HG03097 (cell line): ENCODE results near the gene ZNF521.

Source experiments
- ATAC-seq: cut with Tn5 transposase; IDR thresholded peaks from one replicate; pipeline ENCODE4 v1.9.1; 2021; ENCODE audit not compliant: unreplicated experiment, low FRiP score

The ZNF521 gene

DNA sequence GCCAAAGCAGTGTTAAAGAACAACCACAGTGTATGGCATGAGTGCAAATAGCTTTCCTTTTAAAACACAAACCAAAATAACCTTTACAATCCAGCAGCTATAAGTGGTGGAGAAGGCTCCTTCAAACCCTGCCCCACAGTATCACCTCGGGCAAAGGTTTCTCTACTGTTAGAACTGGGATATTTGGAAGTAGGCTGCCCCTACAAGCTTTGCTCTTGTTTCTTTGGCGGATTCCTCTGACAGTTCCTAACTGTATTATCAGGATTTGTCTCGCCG is 214.8 kb downstream of the ZNF521 start:
- no peak for ATAC-seq

DNA sequence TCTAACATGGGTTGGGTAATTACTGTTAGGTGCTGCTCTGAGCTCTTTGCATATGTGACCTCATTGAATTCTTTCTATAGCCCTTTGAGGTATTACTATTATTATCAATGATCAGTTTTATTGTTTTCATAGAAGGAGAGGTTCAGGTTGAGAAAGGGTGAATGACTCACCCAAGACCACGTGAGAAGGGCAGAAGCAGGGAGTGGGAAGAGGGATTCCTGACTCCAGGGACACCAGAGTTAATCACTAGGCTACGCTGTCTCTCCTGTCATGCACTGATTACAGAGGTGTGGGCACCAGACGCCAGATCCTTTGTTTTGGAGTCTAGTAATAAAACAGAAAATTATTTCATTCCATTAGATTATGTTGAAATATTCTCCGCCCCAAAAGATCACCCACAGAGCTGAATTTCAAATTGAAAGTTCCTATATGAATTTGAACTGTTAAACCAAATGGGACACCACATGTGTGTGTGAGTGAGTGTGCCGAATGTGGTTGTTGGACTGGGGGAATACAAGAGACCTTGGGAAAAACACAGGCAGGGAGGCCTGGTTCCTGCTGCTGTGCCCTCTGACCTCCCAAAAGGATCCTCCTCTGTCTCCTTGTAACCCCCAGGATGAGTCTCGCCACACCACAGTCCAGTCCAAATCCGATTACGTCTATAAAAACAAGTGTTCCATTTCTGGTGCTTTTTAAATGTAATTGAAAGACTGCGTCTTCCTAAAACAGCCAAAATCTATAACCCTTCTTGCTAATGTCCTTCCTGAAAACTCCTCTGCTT is 215.4 kb downstream of the ZNF521 start:
- ATAC-seq, result no peak

DNA sequence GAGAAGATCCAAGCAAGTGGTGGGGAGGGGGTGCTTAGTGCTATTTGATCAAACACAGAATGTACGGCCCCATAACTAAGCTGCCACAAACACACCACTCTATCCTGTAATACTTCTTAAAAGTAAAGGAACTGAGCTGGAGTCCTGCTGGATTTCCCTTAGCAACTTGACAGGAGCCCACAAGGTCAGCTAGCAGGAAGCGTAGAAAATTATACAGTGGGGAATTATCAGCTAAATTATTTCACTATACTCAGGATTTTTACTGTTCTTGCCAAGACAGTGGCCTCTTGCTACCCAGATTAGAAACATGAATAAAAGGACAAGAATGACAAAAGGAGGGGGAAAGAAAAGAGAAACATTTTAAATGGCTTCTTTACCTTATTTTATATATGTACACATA is 217.1 kb downstream of the ZNF521 start:
- no peak for ATAC-seq

DNA sequence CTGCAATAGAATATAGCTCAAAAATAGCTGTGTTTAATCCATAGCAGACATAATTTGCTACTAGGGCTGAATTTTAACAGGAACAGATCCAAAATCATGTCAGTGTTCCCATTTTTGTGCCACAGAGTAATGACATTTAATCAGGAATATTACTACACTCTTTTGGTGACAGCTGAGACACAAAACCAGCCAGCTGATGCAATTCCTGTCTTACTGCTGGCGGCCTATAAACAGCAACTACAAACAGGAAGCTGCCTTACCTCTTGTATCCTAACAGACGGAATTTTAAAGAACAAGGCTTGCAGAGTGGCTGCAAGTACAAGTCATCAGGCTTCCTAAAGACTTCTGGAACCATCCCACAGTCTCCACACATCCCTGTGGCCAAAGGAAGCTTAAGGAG is 218.1 kb downstream of the ZNF521 start:
- ATAC-seq, result no peak

DNA sequence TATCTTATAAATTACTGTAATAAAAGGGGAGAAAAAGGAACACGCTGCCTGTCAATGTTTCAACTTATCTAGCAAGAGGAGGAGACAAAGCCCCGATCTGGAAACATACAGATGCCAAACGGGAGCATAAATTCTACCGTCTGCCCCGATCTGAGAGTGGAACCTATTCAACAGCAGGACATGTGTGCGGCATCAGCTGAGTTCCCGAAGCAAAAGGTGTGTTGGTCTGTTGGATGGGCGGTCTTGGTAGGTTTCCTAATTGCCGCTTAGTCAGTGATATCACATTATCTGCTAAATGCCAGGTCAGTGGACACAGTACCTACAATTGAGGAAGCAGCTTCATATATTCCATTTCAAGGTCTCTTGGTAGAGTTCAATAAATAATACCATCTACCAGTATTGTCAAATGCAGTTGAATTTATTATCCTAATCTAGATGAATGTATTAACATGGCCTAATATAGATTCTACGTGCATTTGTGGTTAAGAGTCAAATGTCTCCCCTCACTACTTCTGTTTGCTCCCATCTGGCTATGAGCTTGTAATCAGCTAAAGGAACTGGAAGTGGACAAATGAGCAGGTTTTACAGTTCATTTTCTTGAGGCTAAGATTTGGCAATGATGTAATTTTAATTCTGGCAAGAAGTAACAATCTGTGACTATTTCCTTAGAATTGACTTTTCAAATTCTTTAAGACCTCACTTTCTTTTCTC is 219.0 kb downstream of the ZNF521 start:
- no peak for ATAC-seq

DNA sequence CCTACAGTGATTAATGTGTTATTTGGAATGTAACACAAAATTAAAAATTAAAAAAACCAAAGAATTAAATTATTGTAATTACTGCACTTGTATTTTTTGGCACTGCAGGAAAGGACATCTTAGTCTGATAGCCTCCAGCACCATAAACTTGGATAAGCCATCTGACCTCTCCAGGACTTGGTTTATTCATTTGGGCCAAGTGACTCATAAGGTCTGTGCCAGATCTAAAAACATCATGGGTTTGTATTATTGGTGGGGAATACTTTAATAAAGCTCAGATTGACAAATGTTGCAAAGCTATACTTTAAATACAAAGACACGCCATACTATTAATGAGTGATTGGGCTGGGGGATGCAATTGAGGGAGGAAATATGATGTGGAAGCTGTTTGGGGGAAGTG is 225.2 kb downstream of the ZNF521 start:
- ATAC-seq, result no peak

DNA sequence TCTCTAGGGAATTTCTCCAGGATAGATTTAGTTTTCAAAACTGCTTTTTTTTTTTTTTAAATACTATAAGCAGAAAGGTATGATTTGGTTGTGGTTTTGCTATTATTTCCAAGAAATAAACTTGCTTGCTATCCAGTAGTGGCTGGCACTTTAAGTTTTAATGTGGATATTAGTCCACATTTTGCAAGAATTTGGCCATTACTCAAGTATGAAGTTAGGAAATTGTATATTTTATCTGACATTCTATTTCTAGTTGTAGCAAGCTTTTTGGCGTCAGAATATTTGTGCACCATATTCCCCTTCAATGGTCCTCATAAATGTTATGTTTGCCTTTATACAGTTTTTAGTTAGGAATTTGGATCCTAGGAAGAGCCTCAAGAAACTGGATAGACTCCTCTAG is 226.3 kb downstream of the ZNF521 start:
- no peak for ATAC-seq

DNA sequence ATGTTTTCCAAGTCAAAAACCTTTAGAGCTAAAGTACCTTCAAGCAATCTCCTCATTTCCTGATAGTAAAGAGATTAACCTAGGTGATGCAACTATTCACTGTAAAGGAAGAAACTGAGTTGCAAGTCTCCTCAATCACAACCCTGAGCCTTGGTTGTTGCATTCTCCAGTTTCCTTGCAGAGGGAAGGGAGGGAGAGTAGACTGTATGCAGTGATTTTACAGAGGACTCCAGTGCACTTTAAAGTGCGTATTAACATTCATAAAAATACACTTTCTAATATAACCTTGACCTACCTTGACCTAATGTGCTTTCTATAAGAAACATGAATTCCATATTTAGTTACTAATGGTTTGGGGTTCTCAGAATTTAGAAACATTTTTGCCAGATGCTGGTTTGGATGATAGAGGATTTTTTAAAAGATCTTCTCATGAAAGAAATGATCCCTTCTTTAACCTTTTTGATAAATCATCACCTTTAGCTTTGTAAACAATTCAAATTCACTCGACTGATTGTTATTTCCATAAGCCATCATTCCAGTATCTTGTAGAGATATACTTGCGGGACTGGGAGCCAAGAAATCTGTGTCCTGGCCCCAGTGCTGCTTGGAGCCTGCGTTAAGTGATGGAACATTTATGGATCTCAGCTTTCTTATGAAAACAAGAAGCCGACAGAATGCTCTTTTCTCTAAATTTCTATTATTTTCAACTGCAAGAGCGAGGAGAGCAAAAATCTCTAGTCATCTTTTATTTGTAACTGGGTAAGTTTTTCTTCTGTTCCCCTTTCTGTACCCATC is 228.3 kb downstream of the ZNF521 start:
- no peak for ATAC-seq

DNA sequence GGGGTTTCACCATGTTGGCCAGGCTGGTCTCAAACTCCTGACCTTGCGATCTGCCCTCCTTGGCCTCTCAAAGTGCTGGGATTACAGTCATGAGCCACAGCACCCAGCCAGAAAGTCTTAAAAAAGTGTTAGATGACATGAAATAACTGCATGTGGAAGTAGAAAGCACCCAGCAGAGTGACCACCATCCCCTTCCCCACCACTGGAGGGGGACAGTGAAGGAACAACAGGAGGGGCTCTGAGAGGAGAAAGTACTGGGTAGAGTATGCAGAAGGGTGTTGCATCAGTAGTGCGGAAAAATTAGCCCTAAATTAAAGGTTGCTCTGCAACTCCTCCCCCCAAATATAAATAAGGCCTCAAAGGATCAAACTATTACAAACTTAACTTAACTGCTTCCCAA is 230.5 kb downstream of the ZNF521 start:
- no peak for ATAC-seq

DNA sequence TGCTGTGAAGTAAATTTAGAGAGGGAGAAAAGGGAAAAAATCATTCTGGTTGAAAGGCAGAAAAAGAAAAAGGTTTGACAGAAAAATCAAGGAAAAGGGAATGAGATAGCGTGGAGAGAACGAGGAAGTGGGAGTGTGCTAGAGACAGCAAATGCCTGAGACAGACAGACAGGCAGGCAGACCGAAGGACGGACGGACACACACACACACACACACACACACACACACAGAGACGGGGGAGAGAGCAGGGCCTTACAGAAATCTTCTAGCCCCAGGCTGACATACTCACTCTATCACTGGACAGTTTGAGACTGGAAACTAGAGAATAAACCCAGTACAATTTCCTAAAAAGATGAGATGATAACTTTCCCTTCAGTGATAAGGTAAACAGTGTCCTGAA is 238.4 kb downstream of the ZNF521 start:
- no peak for ATAC-seq

DNA sequence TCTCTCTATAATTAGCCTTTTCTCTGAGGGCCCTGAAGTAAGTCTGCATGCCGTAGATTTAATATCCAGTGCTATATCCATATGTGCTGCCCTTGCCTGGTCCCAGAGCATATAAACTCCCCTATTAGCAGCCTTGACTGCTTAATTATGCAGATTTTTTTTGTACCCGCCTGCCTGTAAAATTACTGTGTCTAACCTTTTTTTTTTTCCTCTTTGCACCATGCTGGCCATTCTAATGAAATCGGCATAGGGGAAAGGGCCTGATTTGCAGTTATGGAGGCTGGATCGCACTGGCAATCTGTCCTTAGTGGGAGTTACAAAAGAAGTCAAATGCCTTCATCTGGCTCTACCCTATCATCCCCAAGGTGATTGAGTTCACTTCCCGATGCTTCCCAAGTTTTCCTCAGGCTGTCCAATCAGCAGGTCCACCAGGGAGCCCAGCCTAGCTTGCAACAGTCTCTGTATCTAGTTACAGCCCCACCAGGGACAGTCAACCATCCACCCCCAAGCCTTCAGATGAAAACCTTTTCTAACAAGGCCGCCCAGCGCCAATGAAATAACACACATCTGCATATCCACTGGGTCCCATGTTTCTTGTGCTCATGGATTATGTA is 239.0 kb downstream of the ZNF521 start:
- ATAC-seq, result no peak

DNA sequence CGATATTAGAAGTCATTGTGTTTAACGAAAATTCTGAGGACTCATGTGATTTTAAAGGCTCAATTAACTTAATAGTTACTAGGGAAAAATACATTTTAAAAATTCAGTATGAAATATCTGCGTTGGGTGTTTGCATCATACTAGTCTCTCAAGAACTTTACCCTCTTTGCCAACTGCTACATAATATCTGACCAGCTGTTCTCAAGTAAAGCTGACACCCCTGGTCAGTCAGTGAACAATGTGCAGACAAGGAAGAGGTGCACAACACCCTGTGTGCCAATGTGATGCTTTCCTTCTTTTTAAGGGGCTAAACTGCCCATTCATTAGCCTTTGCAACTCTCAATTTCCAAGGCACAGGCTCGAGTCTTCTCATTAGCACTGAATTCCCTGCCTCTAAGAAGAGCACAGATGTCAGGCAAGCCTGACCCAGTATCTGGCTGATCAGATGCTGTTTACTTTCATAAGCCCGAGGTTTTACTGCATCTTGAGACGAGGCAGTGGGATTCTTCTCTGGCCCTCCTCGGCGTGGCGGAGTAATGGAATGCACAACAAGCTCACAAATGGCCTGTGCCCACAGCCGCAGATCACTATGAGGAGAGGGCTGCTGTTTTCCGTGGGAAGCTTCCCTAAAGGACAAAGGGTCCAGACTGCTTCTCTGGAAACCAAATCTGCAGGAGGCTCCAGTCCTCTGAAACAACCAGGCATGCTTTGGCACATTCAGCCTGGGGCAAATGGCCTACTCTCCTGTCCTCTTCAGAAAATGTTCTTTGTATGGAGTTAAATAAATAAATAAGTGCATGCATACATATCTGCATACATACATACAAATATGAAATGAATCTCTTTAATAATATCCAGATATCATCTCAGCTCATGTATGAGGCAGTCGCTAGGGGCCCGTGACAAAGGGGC is 240.3 kb downstream of the ZNF521 start:
- no peak for ATAC-seq

DNA sequence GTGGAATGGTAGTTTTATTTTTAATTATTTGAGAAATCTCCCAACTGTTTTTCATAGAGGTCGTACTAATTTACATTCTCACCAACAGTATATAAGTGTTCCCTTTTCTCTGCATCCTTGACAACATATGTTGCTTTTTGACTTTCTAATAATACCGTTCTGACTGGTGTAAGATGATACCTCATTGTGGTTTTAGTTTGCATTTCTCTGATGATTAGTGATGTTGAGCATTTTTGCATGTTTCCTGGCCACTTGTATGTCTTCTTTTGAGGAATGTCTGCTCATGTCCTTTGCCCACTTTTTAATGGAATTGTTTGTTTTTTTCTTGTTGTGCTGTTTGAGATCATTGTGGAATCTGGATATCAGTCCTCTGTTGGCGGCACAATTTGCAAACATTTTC is 242.5 kb downstream of the ZNF521 start:
- no peak for ATAC-seq

DNA sequence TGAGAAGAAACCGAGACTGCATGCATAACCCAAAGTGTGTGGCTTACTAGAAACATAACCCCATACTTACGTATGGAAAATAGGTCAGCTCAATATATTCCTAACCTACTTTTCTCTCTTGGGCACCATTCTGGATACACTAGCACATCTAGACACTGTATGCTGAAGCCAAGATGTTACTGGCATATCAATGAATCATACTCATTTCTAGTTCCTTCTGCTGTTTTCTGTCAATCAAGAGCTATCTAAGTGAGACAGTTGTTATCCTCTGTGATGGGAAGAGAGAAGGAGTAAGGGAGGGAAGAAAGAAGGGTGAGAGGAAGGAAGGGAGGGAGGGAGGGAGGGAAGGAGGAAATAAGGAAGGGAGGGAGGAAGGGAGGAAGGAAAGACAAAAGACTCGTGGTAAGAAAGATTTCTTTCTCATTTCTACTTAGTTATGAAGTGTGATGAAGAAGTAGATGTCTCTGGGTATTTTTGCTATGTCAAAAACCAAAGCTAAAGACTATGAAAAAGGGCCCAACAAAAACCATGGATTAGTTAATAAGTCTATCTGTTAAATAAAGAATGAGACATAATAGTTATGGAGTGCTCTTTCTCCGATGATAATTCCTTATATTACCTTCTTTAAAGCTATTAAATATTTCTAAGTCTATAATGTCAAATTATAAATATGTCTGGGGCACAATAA is 248.4 kb downstream of the ZNF521 start:
- no peak for ATAC-seq

DNA sequence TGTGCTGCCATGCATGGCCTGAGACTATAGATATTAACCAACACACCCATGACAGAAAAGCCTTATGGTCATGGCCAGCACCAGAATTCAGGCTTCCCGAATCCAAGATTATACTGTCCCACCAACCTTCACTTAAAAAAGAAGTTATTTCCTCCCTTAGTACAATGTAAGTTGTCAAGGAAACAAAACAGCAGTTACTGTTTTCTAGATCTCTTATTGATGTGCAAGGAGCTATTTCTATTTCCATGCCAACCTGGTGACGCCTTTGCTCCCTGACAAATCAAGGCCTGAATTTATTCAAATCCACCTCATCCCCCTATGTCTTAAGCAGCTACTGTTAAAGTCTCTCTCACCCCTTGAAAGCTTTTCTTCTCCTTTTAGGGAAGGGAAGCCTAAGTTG is 249.3 kb downstream of the ZNF521 start:
- no peak for ATAC-seq

DNA sequence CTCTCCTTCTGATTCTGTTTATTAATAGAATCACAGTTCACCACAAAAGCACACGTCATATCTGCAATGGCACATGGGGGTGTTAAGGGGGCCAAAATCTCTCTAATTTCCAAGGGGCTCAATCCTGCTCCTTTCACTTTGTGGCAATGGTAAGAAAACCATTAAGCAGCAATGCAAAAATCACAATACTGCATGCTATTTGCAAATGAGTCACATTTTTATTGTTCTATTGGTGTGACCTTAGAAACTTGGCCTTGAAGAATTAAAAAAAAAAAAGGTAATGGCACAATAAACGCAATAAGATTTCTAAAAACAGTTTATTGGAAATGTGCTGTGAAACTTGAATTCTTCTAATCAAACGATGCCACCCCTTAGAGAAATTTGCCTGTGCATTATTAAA is 251.5 kb downstream of the ZNF521 start:
- no peak for ATAC-seq

DNA sequence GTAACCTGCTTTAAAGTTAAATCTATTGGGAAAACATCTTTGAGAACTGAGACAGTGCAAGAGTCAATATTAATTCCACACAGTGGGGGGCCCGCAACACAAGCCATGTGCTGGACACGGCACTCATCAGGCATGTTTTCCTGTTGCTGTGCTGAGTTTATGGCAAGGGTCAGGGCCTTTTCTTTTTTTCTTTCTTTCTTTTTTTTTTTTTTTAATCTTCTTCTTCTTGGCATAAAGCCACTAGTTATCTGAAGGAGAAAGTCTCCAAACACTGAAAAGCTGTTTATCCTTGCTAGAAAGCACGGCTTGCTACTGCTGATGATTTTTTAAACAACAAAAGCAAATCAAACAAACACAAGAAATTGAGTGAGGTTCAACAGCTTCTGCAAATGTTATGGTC is 252.1 kb downstream of the ZNF521 start:
- no peak for ATAC-seq

DNA sequence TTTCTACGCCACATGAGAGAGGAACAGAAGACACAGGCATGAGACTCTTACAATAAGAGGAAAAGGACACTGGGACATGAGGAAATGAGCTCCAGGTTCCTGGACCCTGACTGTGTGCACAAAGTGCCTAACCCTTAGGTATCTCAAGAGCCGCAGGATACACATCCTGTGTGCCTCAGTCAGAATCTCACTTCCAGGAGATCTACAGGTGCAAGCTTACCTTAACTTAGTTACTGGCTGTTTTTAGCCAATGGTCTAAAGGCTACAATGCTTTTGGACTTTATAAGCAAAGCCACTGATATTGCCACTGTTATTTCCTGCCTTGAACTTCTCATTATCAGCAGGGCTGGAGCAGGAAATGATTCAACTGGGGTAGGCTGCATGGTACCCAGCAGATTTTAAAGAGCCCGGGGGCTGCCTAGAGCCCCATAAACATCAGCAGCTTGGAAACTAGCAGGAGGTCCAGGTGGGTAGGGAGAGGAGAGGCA is 254.4 kb downstream of the ZNF521 start:
- no peak for ATAC-seq

DNA sequence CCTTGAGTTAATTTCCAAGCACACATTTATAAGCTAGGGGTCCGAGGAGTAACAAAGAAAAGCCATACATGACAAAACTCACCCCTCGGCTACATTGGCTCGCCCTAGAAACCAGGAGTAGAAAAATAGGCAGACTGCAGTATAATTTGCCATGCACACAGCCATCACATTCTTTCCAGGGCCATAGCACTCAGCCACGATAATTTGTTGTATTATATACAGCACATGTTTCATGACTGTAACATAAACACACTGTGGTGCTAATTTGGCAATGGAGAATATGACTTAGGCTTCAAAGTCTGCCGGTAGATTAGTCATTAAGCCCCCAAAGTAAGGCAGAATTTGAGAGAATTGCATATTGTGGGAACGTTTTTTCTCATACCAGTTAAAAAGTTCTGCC is 254.9 kb downstream of the ZNF521 start:
- no peak for ATAC-seq

DNA sequence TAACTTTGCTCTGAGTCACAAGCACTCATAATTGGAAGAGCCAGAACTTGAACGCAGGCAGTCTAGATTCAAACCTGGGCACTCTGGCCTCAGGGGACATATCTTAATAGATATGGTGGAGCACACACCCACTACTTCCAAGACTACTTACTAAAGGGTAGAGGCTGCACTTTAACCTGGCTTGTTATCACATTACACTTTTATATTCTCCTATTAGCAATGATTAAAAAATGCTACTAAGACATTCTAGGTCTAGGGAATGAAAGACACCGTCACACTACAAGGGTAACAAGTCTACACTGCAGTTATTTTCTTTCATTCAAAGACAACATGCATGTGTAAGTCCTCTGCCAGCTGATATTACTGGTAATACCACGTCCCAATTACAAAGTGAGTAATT is 258.8 kb downstream of the ZNF521 start:
- ATAC-seq, result no peak
